GM19397 (cell line): Measurements from ENCODE around the gene MKKS.
"Not testable (repeated sequence)": the region's sequence is repeated elsewhere in the genome, so short reads cannot be mapped to it uniquely, and the experiment has no call there.

ENCODE experiments used
- ATAC-seq: cut with Tn5 transposase; IDR thresholded peaks from one replicate; pipeline ENCODE4 v1.9.1; 2021; ENCODE audit warnings: mild to moderate bottlenecking, moderate library complexity; ENCODE audit not compliant: unreplicated experiment

Gene MKKS

DNA sequence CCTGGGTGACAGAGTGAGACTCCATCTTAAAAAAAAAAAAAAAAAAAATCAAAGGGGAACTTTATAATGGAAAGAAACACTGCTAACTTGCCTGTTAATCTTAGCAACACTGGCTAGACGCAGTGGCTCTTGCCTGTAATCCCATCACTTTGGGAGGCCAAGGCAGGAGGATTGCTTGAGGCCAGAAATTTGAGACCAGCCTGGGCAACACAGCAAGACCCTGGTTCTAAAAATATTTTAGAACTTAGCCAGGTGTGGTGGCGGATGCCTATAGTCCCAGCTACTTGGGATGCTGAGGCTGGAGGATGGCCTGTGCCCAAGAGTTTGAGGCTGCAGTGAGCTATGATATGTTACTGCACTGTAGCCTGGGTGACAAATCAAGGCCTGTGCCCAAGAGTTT is 16.8 kb downstream of the MKKS start:
- not testable (repeated sequence) for ATAC-seq

DNA sequence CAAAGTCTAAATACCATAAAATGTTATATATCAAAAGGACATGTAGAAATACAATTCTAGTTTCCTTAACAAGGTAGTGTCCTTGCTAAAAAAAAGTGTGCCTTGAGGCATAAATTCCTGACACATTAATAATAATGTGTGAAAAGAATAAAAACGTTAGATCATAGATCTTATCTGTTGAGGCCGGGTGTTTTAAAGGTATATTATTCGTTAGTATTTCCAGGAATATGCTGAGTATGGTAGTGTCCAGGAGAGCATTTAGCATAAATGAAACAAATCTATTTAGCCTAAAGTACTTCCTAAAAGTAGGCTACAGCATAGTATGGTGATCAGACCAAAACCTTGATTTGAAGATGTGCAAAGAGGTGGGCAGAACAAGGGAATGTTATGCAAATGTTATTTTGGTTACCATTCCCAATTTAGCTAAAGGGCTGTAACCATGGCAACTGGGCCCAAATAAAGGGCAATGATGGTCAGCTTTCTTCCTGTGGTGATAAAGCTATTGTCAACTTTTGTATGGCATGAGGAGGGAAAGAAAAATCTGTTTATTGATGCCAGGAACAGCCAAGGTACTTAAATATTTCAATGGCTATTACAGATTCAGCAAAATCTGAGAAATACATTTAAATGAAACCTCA is 18.9 kb downstream of the MKKS start:
- ATAC-seq: no peak

DNA sequence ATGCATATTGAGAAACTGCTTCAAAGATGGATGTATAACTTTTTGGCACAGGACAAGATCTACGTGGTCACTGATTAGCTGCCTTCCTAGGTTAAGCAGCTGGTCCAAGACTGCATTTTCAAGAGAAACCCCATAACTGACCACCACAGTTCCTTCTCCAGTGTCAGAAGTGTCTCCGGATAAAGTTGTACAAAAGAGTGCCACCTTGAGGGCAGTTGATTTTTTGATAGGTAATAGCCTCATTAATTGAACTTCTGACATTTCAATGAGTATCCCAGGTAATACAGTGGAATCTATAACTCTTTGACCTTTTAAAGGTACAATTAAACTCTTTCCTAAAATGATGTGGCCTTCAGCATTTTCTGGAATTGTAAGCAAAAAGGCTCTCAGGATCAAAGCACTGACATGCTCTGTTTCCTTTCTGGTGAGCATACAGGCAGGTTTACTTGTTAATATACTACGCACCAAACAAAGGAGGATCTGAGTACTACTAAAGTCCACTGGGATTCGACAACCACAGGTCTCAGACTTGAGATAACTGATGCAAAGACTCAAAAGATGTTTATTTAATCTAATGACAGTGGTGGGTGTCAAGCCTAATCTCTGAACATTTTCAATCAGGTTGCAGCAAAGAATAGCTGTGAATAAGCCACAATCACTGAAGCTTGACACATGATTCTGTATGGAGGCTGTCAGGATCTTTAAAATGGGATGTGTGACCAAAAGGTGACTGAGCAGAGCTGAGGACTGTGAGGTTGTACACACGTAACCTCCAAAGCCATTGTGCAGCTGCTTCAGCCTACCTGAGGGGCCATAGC is 21.2 kb downstream of the MKKS start:
- no peak for ATAC-seq

DNA sequence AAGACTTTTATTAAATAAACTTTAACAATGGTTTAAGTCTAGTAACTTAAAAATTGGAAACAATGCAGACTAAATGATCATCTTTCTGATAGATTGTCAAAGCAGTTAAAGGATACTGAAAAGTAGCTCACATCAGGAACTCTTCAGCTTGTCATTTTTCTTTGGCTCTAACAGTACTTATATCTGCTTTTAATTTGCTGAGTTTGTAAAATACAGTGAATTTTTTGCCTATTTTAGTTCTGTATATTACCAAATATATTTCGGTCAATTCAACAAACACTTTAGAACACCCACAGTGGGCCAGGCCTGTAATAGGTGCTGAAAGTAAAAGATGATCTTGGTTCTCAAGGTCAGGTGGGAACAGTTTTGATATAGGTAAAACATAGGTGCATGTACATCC is 22.3 kb downstream of the MKKS start:
- ATAC-seq: no peak

DNA sequence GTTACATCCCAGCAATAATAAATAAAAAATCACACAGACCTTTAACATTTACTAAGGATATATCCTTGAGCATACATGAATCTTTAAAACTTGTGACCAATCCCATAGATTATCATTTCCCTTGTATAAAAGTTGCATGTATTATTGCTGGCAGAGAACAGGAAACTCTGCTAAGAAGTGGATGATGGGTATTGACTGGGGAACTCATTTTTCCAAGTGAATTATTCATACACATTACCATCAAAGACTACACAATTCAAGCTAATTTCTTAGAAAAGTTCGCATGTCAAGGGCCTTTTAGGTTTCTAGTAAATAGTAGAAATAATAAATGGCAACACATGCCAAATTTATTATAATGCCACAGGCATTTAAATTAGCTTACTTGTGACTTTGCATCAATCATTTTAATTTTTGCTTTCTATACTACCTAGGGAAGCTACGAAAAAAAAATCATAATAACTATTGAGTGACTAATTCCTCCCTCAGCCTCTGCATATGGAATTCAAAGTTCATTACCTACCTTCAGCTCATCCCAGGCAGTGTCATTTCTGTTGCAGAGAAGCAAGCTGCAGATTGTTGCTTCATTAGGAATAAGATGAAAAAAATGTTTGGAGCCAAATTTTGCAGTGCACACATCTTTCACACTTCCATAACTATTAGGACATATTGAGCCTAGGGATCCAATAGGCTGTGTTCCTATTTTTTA is 25.8 kb downstream of the MKKS start:
- ATAC-seq: no peak

DNA sequence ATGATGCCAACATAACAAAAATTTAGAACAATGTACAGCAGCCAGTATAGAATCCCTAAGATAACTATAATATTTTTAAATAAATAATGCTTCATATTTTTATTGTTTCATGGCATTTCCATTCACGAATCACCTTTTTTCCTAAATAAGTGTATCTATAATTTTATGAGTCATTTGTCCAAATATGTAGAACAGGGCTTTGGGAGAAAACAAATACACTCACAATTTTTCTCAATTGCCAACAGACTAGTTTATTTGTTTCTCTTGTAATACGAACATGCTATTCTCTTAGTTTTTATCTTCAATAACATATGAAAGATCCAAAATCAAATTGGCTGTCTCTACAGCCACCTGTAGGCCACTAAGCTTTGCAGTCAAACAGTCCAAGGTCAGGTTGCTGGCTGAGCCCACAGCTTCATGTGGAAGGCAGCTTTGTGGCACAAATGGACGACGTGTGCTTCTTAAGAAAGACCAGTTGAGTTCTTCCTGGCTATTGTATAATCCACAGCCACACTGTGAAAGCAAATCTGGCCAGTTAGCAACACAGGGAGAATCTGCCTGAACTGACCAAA is 29.0 kb downstream of the MKKS start:
- no peak for ATAC-seq

DNA sequence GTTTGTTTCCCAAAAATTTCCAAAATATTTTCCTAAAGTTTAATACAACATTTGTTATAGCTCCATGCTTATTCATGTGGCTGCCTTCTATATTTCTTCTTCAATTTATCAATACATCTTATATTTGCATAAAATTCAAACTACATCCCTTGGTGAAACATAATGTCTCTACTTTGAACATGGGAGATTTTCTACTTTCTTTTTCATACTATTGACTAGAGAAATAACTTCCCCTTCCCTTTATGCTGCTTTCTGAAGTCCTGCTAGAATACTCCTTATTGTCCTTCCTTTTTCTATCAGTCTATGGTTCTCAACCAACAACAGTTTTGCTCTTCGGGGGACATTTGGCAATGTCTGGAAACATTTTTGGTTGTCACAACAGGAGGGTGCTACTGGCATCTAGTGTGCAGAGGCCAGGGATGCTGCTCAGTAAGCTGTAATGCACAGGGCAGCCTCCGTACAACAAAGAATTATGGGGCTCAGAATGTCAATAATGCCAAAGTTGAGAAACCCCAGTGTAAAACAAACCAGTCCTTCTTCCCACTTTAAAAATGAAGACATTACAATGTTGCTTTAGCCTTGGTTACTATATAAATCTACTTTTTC is 29.9 kb downstream of the MKKS start:
- ATAC-seq: no peak

DNA sequence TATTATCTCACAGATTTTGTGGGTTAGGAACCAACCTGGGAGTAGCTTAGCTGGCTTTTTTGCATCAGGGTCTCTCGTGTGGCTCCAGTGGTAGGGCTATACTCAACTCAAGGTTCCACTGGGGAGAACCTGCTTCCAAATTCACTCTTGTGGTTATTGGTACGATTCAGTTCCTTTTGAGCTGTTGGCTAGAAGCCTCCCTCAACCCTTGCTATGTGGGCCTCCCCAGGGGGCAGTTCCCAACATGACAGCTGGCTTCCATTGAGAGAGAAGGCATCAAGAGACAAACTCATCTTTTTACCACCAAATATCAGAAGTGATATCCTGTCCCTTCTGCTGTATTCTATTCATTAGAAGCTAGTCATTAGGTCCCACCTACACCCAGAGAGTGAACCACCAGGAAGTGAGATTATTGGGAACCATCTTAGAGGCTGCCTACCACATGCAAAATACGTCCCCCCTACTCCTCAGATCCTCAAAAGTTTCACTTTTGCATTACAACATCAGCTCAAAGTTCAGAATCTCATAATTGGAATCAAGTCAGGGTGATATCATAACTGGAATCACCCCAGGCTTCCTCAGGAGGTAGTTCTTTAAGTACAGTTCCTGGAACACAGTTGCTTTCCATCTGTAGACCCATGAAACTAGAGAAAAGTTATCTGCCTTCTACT is 30.9 kb downstream of the MKKS start:
- no peak for ATAC-seq

DNA sequence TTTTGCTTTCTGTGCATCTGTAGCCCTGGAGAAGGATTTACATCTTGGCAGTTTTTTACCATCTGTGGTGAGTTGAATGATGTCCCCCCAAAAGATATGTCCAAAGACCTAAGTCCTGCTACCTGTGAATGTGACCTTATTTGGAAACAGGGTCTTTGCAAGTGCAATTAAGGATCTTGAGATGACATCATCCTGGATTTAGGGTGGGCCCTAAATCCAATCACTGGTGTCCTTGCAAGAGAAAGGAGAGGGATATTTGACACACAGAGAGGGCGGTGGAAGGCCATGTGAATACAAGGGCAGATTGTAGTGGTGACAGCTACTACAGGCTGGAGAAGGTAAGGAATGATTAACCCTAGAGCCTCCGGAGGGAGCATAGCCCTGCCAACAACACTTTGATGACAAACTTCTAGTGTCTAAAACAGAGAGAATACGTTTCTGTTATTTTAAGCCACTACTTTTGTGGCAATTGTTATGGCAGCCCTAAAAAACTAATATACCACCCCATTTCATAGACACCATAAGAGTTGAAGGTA is 35.1 kb downstream of the MKKS start:
- no peak for ATAC-seq

DNA sequence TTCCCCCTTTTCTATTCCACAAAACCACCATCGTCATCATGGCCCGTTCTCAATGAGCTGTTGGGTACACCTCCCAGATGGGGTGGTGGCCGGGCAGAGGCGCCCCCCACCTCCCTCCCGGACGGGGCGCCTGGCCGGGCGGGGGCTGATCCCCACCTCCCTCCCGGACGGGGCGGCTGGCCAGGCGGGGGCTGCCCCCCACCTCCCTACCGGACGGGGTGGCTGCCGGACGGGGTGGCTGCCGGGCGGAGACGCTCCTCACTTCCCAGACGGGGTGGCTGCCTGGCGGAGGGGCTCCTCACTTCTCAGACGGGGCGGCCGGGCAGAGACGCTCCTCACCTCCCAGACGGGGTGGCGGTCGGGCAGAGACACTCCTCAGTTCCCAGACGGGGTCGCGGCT is 39.3 kb downstream of the MKKS start:
- not testable (repeated sequence) for ATAC-seq

DNA sequence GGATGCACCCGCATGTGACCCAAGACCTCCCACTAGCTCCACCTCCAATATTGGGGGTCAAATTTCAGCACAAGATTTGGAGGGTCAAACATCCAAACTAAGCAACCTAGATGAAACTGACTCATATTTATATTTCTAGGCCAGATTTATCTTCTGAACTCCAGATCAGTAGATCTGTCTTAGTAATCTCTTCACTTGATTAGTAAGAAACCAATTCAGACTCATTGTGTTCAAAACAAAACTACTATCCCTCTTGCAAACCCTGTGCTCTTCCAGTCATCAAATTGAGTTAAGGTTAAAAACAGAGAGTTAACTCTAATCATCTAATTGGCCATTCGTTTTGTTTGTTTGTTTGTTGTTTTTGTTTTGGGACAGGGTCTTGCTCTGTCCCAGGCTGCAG is 43.3 kb downstream of the MKKS start:
- ATAC-seq: no peak

DNA sequence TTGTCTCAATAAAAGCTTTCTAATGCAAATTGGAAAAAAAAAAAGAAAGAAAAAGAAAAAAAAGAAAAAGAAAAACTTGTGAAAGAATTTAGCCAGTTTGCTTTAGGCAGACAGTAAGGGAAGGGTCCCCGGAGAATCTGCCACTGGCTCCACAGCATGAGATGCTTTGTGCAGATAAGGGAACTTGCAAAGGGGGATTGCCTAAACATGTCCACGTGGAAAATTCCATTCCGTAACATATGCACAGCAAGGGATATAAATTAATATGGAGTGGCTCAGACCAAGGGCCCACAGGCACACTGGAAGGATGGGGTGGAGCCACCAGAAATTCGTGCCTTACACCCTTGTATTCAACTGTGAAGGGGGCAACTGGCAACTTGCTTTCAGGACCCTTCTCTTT is 45.4 kb downstream of the MKKS start:
- ATAC-seq: no peak

DNA sequence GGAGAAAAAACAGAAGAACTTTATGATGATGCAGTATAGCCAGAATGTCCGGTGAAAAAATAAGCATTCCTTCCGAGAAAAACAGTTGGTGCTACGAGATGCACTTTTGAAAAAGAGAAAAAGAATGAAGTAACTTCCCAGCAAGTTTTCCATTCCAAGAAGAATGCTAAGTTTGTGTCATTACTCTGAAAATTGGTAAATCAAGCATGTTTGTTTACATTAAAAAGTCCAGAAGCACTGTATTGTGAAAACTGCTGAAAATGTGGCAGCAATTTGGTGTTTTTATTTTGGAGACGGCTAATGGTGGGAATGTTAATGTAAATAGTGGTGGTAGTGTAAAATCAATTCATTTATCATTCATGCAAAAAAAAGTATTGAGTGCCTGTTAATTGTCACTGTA is 46.3 kb downstream of the MKKS start:
- ATAC-seq: no peak

DNA sequence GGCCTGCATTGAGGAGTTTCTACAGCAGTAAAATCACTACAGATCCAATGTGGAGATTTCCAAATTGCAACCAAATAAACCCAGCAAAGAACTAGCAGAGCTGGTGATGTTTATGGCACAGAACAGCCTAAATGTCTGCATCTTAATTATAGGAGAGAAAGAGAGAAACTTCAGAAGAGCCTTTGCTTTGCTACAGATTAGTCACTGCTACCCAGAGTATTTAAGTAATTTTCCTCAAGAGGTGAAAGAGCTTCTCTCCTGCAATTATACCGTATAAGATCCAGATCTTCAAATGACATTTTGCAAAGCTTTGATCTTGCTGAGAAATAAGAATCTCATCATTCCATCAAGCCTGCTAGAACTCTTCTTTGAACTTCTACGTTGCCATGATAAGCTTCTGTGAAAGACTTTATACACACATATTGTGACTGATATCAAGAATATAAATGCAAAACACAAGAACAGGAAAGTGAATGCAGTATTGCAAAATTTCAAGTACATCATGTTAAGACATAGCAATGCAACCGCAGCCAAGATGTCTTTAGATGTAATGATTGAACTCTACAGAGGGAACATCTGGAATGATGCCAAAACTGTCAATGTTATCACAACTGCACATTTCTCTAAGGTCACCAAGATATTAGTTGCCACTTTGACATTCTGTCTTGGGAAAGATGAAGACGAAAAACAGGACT is 48.0 kb downstream of the MKKS start:
- ATAC-seq: no peak

DNA sequence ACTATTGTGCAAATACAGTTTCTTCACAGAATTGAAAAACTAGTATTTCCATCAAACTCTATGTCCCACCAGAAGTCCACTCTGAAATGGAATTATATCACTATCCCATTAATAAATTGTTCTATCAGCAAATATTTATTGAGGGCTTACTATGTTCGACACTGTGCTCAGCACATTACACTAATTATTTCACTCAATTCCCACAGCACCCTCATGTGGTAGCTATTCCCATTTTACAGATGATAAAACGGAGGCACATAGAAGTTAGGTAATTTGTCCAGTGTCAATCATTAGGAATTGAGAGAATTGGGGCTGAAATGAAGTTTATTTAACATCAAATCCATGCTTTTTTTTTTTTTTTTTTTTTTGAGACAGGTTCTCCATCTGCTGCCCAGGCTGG is 52.5 kb downstream of the MKKS start:
- no peak for ATAC-seq

DNA sequence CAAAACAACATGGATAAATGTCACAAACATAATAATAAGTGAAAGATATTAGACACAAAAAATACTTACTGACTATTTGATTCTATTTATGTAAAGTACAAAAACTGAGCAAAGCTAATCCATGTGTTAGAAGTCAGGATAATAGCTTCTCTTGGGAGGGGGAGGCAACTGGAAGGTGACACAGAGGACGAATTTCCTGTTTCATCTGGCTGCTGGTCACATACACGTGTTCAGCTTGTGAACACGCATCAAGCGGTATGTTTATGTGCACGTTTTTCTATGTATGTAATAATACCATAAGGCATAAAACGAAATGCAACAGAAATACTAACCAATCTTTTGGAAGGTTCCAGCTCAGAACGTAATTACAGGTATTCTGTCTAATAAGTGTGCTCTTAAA is 54.3 kb downstream of the MKKS start:
- ATAC-seq: no peak

DNA sequence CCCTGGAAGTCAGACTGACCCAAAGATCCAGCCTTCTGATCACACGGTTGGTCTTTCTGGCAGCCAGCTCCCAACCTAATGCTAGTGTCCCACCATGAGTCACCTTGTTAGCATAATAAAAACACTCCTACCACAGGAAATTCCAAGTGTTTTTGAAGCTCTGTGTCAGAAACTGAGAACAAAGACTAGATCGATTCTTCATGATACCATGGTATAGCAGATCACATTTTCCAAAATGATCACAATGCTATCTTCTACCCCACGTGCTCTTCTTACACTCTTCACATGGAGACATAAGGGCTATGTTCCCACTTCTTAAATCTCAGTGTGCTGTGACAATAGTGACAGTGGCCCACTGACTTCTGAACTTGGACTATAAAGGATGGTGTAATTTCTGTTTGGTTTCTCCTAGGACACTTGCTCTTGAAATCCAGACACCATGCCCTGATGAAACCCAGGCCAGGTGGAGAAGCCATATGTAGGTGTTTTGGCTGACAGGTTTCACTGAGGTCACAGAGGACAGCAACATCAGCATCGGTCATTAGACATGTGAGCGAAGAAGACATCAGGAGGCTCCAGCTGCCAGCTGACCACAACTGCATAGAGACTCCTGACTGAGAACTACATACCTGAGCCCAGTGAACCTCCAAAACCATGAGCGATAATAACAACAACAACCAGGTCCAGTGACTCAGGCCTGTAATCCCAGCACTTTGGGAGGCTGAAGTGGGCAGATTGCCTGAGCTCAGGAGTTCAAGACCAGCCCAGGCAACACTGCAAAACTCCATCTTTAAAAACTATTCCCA is 57.5 kb downstream of the MKKS start:
- no peak for ATAC-seq

DNA sequence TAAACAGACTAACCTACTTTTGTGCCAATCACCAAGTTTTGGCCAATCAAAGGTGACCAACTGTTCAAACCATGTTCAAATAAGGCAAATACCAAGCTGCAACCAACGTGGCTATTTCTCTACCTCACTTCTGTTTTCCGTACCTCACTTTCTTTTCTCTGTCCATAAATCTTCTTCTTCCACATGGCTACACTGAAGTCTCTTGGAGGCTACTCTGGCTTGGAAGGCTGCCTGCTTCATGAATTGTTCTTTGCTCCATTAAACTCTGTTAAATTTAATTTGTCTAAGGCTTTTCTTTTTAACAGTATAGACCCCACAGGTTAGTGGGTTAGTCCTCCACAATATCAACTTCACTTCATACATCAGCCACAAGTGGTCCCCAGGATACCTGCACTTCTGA is 58.8 kb downstream of the MKKS start:
- ATAC-seq: no peak

DNA sequence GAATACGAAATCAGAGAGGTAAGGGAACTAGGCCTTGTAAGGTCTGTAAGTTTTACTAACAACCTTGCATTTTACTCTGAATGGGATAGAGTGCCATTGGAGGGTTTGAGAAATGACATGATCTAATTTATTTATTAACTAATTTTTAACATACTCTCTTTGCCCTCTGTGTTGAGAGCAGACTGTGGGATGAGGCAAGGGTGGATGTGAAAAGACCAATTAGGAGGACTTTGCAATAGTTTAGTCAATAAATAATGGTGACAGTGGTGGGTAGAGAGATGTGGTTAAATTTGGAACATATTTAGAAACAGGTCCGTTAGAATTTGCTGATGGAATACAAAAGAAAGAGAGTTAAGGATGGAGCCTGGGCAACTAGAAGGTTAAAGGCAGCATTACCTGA is 60.0 kb downstream of the MKKS start:
- no peak for ATAC-seq
